Activated naive CD8-positive, alpha-beta T cell treated with anti-CD3 and anti-CD28 coated beads, Interleukin-2, amount 10 ng/mL, durations not matched to agents 7 days and 5 days (primary cell): ENCODE measurements around the gene SPEN. TPM values are rescaled to one million over a fixed set of nuclear protein-coding genes. Genes with fewer than 3 reads are reported as not detected.

Experiments
- ATAC-seq: fragments of 150-1000 bp; cut with Tn5 transposase; one replicate; pipeline ENCODE4 v1.10.0; 2021; ENCODE audit warnings: low read depth, moderate library complexity
- POLR2A ChIA-PET: fragments of 350-600 bp; sonication (Branson Sonifier 250); formaldehyde crosslinking; loops from one replicate; lab custom pipeline; 2021; ENCODE audit warnings: antibody characterized with exemption; lab: Charles Lee
- DNase-seq: peaks from one replicate; pipeline ENCODE4 v3.0.0; 2021
- H3K27ac Mint-ChIP-seq: one replicate; pipeline ENCODE4 v1.8.0; 2022; ENCODE audit warnings: mild to moderate bottlenecking, mixed read lengths
- H3K27me3 Mint-ChIP-seq: one replicate; pipeline ENCODE4 v1.8.0; 2022; ENCODE audit warnings: mild to moderate bottlenecking, moderate library complexity, mixed read lengths
- H3K36me3 Mint-ChIP-seq: one replicate; pipeline ENCODE4 v1.8.0; 2021; ENCODE audit warnings: mild to moderate bottlenecking, mixed read lengths
- H3K4me1 Mint-ChIP-seq: one replicate; pipeline ENCODE4 v1.8.0; 2021; ENCODE audit warnings: mixed read lengths
- H3K4me3 Mint-ChIP-seq: one replicate; pipeline ENCODE4 v1.8.0; 2022; ENCODE audit warnings: mild to moderate bottlenecking, moderate library complexity, mixed read lengths
- H3K9me3 Mint-ChIP-seq: one replicate; pipeline ENCODE4 v1.8.0; 2021; ENCODE audit warnings: mixed read lengths
- total RNA-seq, 2 experiments: library from RNA; stranded (reverse); gene quantifications; one replicate each; pipeline ENCODE4 v1.2.3, GENCODE V29; 2021

SPEN gene
- total RNA-seq, 2 experiments from 2014 or later = 68.8 to 69.8 TPM

- Mint-ChIP-seq H3K27me3 (no peaks in the 10 kb centered on the region), H3K4me1 (peaks cover 27% of the 10 kb centered on the region), H3K4me3 (no peak overlapping the region), H3K9me3 (no peaks in the 10 kb centered on the region), H3K27ac (no peak overlapping the region), H3K36me3 (peaks cover 15% of the 10 kb centered on the region)
- POLR2A ChIA-PET = interaction anchor here (0.7 kb wide), 1 partner anchor 15 kb away, joined by 3 read pairs; no protein-coding TSS in a partner anchor
- DNase-seq (no peak), ATAC-seq (no peak)
Observed at GRCh38 chr1:15957221-15958095, 110.0 kb downstream of the SPEN start.

- H3K27ac Mint-ChIP-seq = no peak overlapping the region
- ATAC-seq (no peak), DNase-seq (no peak)
- H3K27me3 Mint-ChIP-seq = no peaks in the 10 kb centered on the region
- no peak overlapping the region for H3K4me3 Mint-ChIP-seq
- peaks cover 26% of the 10 kb centered on the region for H3K4me1 Mint-ChIP-seq
- POLR2A ChIA-PET = interaction anchor here (0.6 kb wide), 1 partner anchor 45 kb away, joined by 4 read pairs; no protein-coding TSS in a partner anchor
- peaks cover 11% of the 10 kb centered on the region for H3K36me3 Mint-ChIP-seq
- H3K9me3 Mint-ChIP-seq = no peaks in the 10 kb centered on the region
Observed at GRCh38 chr1:15958111-15958510, 110.6 kb downstream of the SPEN start.

- DNase-seq (no peak), ATAC-seq (no peak)
- H3K27ac Mint-ChIP-seq = no peak overlapping the region
- no peak overlapping the region for H3K4me3 Mint-ChIP-seq
- H3K9me3 Mint-ChIP-seq = no peaks in the 10 kb centered on the region
- POLR2A ChIA-PET = interaction anchor here (0.6 to 2.9 kb wide), 2 partner anchors 17 to 44 kb away, joined by 4 to 7 read pairs; partner anchors contain the start of gene ZBTB17
- no peaks in the 10 kb centered on the region for H3K27me3 Mint-ChIP-seq
- peaks cover 29% of the 10 kb centered on the region for H3K4me1 Mint-ChIP-seq
- peaks cover 13% of the 10 kb centered on the region for H3K36me3 Mint-ChIP-seq
Observed at GRCh38 chr1:15958793-15959192, 111.3 kb downstream of the SPEN start.

GRCh38 chr1:15959424-15959823, 111.9 kb downstream of the SPEN start:
- Mint-ChIP-seq H3K9me3 (no peaks in the 10 kb centered on the region), H3K4me1 (peaks cover 29% of the 10 kb centered on the region)
- POLR2A ChIA-PET = interaction anchor here (2.9 kb wide), 1 partner anchor 16 kb away, joined by 7 read pairs; the partner anchor contains the start of gene ZBTB17

GRCh38 chr1:15959827-15960446, 112.4 kb downstream of the SPEN start:
- Mint-ChIP-seq H3K4me3 (no peak overlapping the region), H3K4me1 (peaks cover 31% of the 10 kb centered on the region), H3K9me3 (no peaks in the 10 kb centered on the region), H3K36me3 (peaks cover 14% of the 10 kb centered on the region), H3K27me3 (no peaks in the 10 kb centered on the region), H3K27ac (no peak overlapping the region)
- ATAC-seq (no peak), DNase-seq (no peak)
- POLR2A ChIA-PET = interaction anchor here (2.9 kb wide), 1 partner anchor 16 kb away, joined by 7 read pairs; the partner anchor contains the start of gene ZBTB17

More at GRCh38 chr1:15959424-15959823, 111.9 kb downstream of the SPEN start:
- no peak overlapping the region for H3K4me3 Mint-ChIP-seq
- H3K36me3 Mint-ChIP-seq = peaks cover 14% of the 10 kb centered on the region
- no peak for ATAC-seq
- no peak for DNase-seq
- no peak overlapping the region for H3K27ac Mint-ChIP-seq
- H3K27me3 Mint-ChIP-seq = no peaks in the 10 kb centered on the region

GRCh38 chr1:15960808-15961207, 113.3 kb downstream of the SPEN start:
- H3K9me3 Mint-ChIP-seq = no peaks in the 10 kb centered on the region
- H3K27ac Mint-ChIP-seq = no peak overlapping the region
- ATAC-seq = no peak
- no peaks in the 10 kb centered on the region for H3K27me3 Mint-ChIP-seq
- H3K4me1 Mint-ChIP-seq = peaks cover 37% of the 10 kb centered on the region
- H3K36me3 Mint-ChIP-seq = peaks cover 14% of the 10 kb centered on the region
- DNase-seq = no peak
- no peak overlapping the region for H3K4me3 Mint-ChIP-seq
- POLR2A ChIA-PET = interaction anchor here (2.9 kb wide), 1 partner anchor 15 kb away, joined by 7 read pairs; the partner anchor contains the start of gene ZBTB17

GRCh38 chr1:15961492-15961891, 114.0 kb downstream of the SPEN start:
- DNase-seq (no peak), ATAC-seq (no peak)
- Mint-ChIP-seq H3K36me3 (peaks cover 11% of the 10 kb centered on the region), H3K27ac (no peak overlapping the region), H3K9me3 (no peaks in the 10 kb centered on the region), H3K4me3 (no peak overlapping the region), H3K4me1 (peaks cover 37% of the 10 kb centered on the region), H3K27me3 (no peaks in the 10 kb centered on the region)
- POLR2A ChIA-PET = no interaction called here

GRCh38 chr1:15962176-15962575, 114.7 kb downstream of the SPEN start:
- H3K4me3 Mint-ChIP-seq = no peak overlapping the region
- H3K36me3 Mint-ChIP-seq = peaks cover 13% of the 10 kb centered on the region
- H3K27me3 Mint-ChIP-seq = no peaks in the 10 kb centered on the region
- H3K9me3 Mint-ChIP-seq = no peaks in the 10 kb centered on the region
- POLR2A ChIA-PET = no interaction called here
- peaks cover 41% of the 10 kb centered on the region for H3K4me1 Mint-ChIP-seq
- ATAC-seq (no peak), DNase-seq (no peak)
- no peak overlapping the region for H3K27ac Mint-ChIP-seq

GRCh38 chr1:15962671-15963362, 115.3 kb downstream of the SPEN start:
- H3K4me3 Mint-ChIP-seq = no peak overlapping the region

GRCh38 chr1:15963363-15963967, 116.0 kb downstream of the SPEN start:
- Mint-ChIP-seq H3K9me3 (no peaks in the 10 kb centered on the region), H3K27ac (peak overlapping the region; percentile 77), H3K27me3 (no peaks in the 10 kb centered on the region), H3K4me1 (peaks cover 48% of the 10 kb centered on the region), H3K4me3 (no peak overlapping the region), H3K36me3 (peaks cover 18% of the 10 kb centered on the region)
- POLR2A ChIA-PET = interaction anchor here (0.6 to 1.0 kb wide), 2 partner anchors 129 to 952 kb away, joined by 3 to 4 read pairs; no protein-coding TSS in a partner anchor
- ATAC-seq = no peak
- no peak for DNase-seq

More at GRCh38 chr1:15962671-15963362, 115.3 kb downstream of the SPEN start:
- Mint-ChIP-seq H3K27ac (no peak overlapping the region), H3K4me1 (peaks cover 45% of the 10 kb centered on the region), H3K27me3 (no peaks in the 10 kb centered on the region), H3K36me3 (peaks cover 13% of the 10 kb centered on the region), H3K9me3 (no peaks in the 10 kb centered on the region)
- ATAC-seq = no peak
- DNase-seq = no peak
- POLR2A ChIA-PET = no interaction called here

- Mint-ChIP-seq H3K27me3 (no peaks in the 10 kb centered on the region), H3K4me1 (peaks cover 48% of the 10 kb centered on the region), H3K36me3 (peaks cover 18% of the 10 kb centered on the region), H3K4me3 (peak overlapping the region; percentile 30), H3K27ac (peak overlapping the region; percentile 77), H3K9me3 (no peaks in the 10 kb centered on the region)
- ATAC-seq (no peak), DNase-seq (no peak)
- POLR2A ChIA-PET = interaction anchor here (0.6 to 1.0 kb wide), 4 partner anchors 130 to 952 kb away, joined by 3 to 6 read pairs (median 4); no protein-coding TSS in a partner anchor
Observed at GRCh38 chr1:15963968-15964648, 116.6 kb downstream of the SPEN start.

GRCh38 chr1:15965228-15965767, 117.8 kb downstream of the SPEN start:
- no peak for DNase-seq
- Mint-ChIP-seq H3K4me3 (peak overlapping the region; percentile 77), H3K27ac (peak overlapping the region; percentile 91), H3K36me3 (peaks cover 26% of the 10 kb centered on the region), H3K9me3 (peaks cover 1% of the 10 kb centered on the region), H3K27me3 (no peaks in the 10 kb centered on the region), H3K4me1 (peaks cover 48% of the 10 kb centered on the region)
- no peak for ATAC-seq
- POLR2A ChIA-PET = interaction anchor here (0.6 to 1.7 kb wide), 2 partner anchors 10 to 129 kb away, joined by 3 to 13 read pairs; partner anchors contain the start of gene ZBTB17
